ENCODE measurements around the gene GALNT18. TPM values are rescaled to one million over a fixed set of nuclear protein-coding genes. Genes with fewer than 3 reads are reported as not detected.

Gene GALNT18
- total and polyA plus RNA-seq, 2 of the 4 experiments (the other 2 are of a cell fraction) = 9.5 to 11.3 TPM

GRCh38 chr11:11253497-11253896, 368.3 kb downstream of the GALNT18 start:
- H4K20me1 ChIP-seq (ENCODE audit: insufficient read depth, low read length) = no peaks in the 10 kb centered on the region
- ATAC-seq (ENCODE audit: low read depth) = no peak

More at GRCh38 chr11:11253497-11253896, 368.3 kb downstream of the GALNT18 start:
- no peak overlapping the region for H3K18ac ChIP-seq (ENCODE audit: low read depth, low read length)
- no peak for TF ChIP-seq NFE2L2 (IDR thresholded peaks at IDR 0.05; ENCODE audit: low read depth, low read length)
- no peak for TF ChIP-seq RFX5 (IDR thresholded peaks at IDR 0.05; ENCODE audit: low read depth, low read length)
- TF ChIP-seq FOS (IDR thresholded peaks at IDR 0.05; ENCODE audit: low read depth, low read length) = no peak
- no peak overlapping the region for H2BK120ac ChIP-seq (ENCODE audit: low read depth, low read length)
- peaks cover 50% of the 10 kb centered on the region for H3K27me3 ChIP-seq (ENCODE audit: control insufficient read depth, insufficient read depth, low read length)
- POLR2A ChIA-PET (ENCODE audit: unreplicated experiment) = no interaction called here
- no peaks in the 10 kb centered on the region for H3K36me3 ChIP-seq (ENCODE audit: control insufficient read depth, insufficient read depth, low read length)
- no peak overlapping the region for H3K4ac ChIP-seq (ENCODE audit: low read depth, low read length)
- intact Hi-C loops (cut with micrococcal nuclease) (no loop called here), dilution Hi-C loops (cut with HindIII; ENCODE audit: low sequenced_read_pairs, unreplicated experiment) (no loop called here), in situ Hi-C loops (cut with MboI; ENCODE audit: low sequenced_read_pairs) (no loop called here)
- no peak overlapping the region for H3K56ac ChIP-seq (ENCODE audit: extremely low read depth, insufficient read depth, low read length)
- no peak overlapping the region for H2AK5ac ChIP-seq (ENCODE audit: low read depth, low read length)
- H3K23ac ChIP-seq (ENCODE audit: low read depth, low read length) = no peak overlapping the region
- WGBS, 2 experiments (ENCODE audit: extremely low coverage in 2 of 2, insufficient read length in 1 of 2) = no CpG with 5 or more reads among the region's 4 CpGs
- no TSS peak for BruUV-seq (replicated peaks)
- H2AFZ ChIP-seq (replicated peaks; ENCODE audit: low read length, poor library complexity) = no peak overlapping the region
- H2BK20ac ChIP-seq (ENCODE audit: low read depth, low read length) = no peak overlapping the region
- H4K91ac ChIP-seq (ENCODE audit: insufficient read depth, low read depth, low read length) = no peak overlapping the region
- no peak overlapping the region for H2AK9ac ChIP-seq (replicated peaks; ENCODE audit: low read depth, low read length, poor library complexity)
- CTCF ChIA-PET = no interaction called here
- H3K9ac ChIP-seq (ENCODE audit: low read depth, low read length) = no peak overlapping the region
- no peak for DNase-seq
- H4K5ac ChIP-seq (ENCODE audit: low read depth, low read length) = no peak overlapping the region
- no peak overlapping the region for H2BK5ac ChIP-seq (ENCODE audit: low read depth, low read length, poor library complexity, severe bottlenecking)
- no peaks in the 10 kb centered on the region for H3K9me3 ChIP-seq (ENCODE audit: control insufficient read depth, insufficient read depth, low read length)
- no peaks in the 10 kb centered on the region for H3K79me1 ChIP-seq (ENCODE audit: low read depth in 1 of 2, low read length in 2 of 2)
- H3K9me1 ChIP-seq (ENCODE audit: insufficient read depth, low read length) = no peaks in the 10 kb centered on the region
- no peak overlapping the region for H3K4me3 ChIP-seq (ENCODE audit: insufficient read depth, low read depth, low read length)
- H3K4me1 ChIP-seq (ENCODE audit: control insufficient read depth, insufficient read depth, low read length) = no peaks in the 10 kb centered on the region
- no peak overlapping the region for H2BK15ac ChIP-seq (ENCODE audit: low read depth, low read length)
- H3K27ac ChIP-seq (ENCODE audit: insufficient read depth, low read length) = no peak overlapping the region
- H3K14ac ChIP-seq (replicated peaks; ENCODE audit: low read depth, low read length) = no peak overlapping the region
- H4K8ac ChIP-seq (ENCODE audit: low read depth in 2 of 2, low read length in 2 of 2) = no peak overlapping the region
- no peak overlapping the region for H3K4me2 ChIP-seq (ENCODE audit: low read depth, low read length)

Data from IMR-90 (cell line).